Uterus (tissue), 4 donors: ENCODE results near the gene HSPA1L. TPM values are rescaled to one million over a fixed set of nuclear protein-coding genes. Genes with fewer than 3 reads are reported as not detected.
A peak's percentile ranks its signal among the peaks of the same experiment; 100 is the strongest.
"Not testable (repeated sequence)": the region's sequence is repeated elsewhere in the genome, so short reads cannot be mapped to it uniquely, and the experiment has no call there.

Experiments used
- DNase-seq, 2 donors: peaks; one replicate each; pipeline ENCODE4 v3.0.0-alpha.2; 2019 to 2020
- H3K27ac ChIP-seq, 2 donors: fragments of 200-600 bp; sonication (generic); 1 replicate in 1 of 2; 2 replicates in 1 of 2; pipeline ENCODE4 v1.5.1; 2016 to 2018
- H3K27me3 ChIP-seq, 2 donors: fragments of 200-600 bp; sonication (generic); one replicate each; pipeline ENCODE4 v1.5.1; 2018 to 2019; ENCODE audit warnings: control low read depth in 1 of 2
- H3K36me3 ChIP-seq, 2 donors: fragments of 200-600 bp; sonication (generic); one replicate each; pipeline ENCODE4 v1.5.1; 2019; ENCODE audit warnings: control low read depth in 1 of 2
- H3K4me1 ChIP-seq, 2 donors: fragments of 200-600 bp; sonication (generic); one replicate each; pipeline ENCODE4 v1.5.1; 2018 to 2019; ENCODE audit warnings: control low read depth in 1 of 2
- H3K4me3 ChIP-seq, 2 donors: fragments of 200-600 bp; sonication (generic); 1 replicate in 1 of 2; 2 replicates in 1 of 2; pipeline ENCODE4 v1.5.1; 2018 to 2019; ENCODE audit warnings: mild to moderate bottlenecking in 1 of 2
- H3K9me3 ChIP-seq, 2 donors: fragments of 200-600 bp; sonication (generic); one replicate each; pipeline ENCODE4 v1.5.1; 2019; ENCODE audit warnings: control low read depth in 1 of 2
- POLR2A ChIP-seq, 2 donors: fragments of 450-650 bp; IDR thresholded peaks; one replicate each; pipeline ENCODE4 v1.6.1; 2016; ENCODE audit warnings: antibody characterized with exemption in 2 of 2, mild to moderate bottlenecking in 1 of 2, moderate library complexity in 1 of 2
- intact Hi-C: fragments of 100-400 bp; cut with DNase I; formaldehyde crosslinking; loops from one replicate; pipeline ENCODE4 v1.15.1; 2023; ENCODE audit warnings: low total_unique reads
- total RNA-seq, 4 donors: library from RNA; depleted of rRNA in 3 of 4; stranded (reverse); fragments of >200 nt in 3 of 4; gene quantifications; one replicate each; pipeline versions ENCODE4 v1.1.0 to v1.2.4, GENCODE V29; 2014 to 2023
- TF ChIP-seq, protein P1 (sequence below), 4 experiments: fragments of 200-600 bp in 2 of 4; fragments of 450-650 bp in 2 of 4; sonication (generic) in 2 of 4; IDR thresholded peaks; one replicate each; pipeline ENCODE4 v1.5.1; 2016 to 2019; ENCODE audit warnings: antibody characterized with exemption in 4 of 4, mild to moderate bottlenecking in 2 of 4, moderate library complexity in 1 of 4
- donor health status: DM: yes; HTN: yes; CAD: no.

Gene HSPA1L
- total RNA-seq, 4 donors from 2014 or later: 0.59 to 4.6 (median 2.3) TPM

DNA sequence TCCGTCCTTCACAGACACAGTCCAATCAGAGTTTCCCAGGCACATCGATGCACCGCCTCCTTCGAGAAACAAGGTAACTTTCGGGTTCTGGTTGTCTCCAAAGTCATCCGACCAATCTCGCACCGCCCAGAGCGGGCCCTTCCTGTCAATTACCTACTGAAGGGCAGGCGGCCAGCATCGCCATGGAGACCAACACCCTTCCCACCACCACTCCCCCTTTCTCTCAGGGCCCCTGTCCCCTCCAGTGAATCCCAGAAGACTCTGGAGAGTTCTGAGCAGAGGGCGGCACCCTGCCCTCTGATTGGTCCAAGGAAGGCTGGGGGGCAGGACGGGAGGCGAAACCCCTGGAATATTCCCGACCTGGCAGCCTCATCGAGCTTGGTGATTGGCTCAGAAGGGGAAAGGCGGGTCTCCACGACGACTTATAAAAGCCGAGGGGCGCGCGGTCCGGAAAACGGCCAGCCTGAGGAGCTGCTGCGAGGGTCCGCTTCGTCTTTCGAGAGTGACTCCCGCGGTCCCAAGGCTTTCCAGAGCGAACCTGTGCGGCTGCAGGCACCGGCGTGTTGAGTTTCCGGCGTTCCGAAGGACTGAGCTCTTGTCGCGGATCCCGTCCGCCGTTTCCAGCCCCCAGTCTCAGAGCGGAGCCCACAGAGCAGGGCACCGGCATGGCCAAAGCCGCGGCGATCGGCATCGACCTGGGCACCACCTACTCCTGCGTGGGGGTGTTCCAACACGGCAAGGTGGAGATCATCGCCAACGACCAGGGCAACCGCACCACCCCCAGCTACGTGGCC is 12.4 kb upstream of the HSPA1L start, which contains the start of gene HSPA1B:
Gene HSPA1B (plus strand): TSS at position 453 of the 794 bp plus-strand sequence. CDS start 213 bp downstream, at position 666.
- no peaks in the 10 kb centered on the region for H3K27me3 ChIP-seq
- no peaks in the 10 kb centered on the region for H3K9me3 ChIP-seq
- peaks cover 5 to 13% of the 10 kb centered on the region in 2 donors for H3K4me1 ChIP-seq
- H3K27ac ChIP-seq: peak within 1 kb of the TSS; percentile 96 to 99
- H3K4me3 ChIP-seq: peak within 1 kb of the TSS; percentile 86 to 89
- TF ChIP-seq POLR2A (IDR thresholded peaks at IDR 0.05): peak; percentile 100
- TF ChIP-seq, protein P1, sequence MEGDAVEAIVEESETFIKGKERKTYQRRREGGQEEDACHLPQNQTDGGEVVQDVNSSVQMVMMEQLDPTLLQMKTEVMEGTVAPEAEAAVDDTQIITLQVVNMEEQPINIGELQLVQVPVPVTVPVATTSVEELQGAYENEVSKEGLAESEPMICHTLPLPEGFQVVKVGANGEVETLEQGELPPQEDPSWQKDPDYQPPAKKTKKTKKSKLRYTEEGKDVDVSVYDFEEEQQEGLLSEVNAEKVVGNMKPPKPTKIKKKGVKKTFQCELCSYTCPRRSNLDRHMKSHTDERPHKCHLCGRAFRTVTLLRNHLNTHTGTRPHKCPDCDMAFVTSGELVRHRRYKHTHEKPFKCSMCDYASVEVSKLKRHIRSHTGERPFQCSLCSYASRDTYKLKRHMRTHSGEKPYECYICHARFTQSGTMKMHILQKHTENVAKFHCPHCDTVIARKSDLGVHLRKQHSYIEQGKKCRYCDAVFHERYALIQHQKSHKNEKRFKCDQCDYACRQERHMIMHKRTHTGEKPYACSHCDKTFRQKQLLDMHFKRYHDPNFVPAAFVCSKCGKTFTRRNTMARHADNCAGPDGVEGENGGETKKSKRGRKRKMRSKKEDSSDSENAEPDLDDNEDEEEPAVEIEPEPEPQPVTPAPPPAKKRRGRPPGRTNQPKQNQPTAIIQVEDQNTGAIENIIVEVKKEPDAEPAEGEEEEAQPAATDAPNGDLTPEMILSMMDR (IDR thresholded peaks at IDR 0.05): peak in 2 of 4 experiments; percentile 35 to 44
- H3K36me3 ChIP-seq: no peaks in the 10 kb centered on the region
- DNase-seq: peak; percentile 100
- intact Hi-C loops: no loop called here

- Histone ChIP-seq H3K36me3 (no peaks in the 10 kb centered on the region), H3K27ac (peak overlapping the region; percentile 96 to 99), H3K27me3 (no peaks in the 10 kb centered on the region), H3K4me3 (peak overlapping the region; percentile 25 to 39), H3K4me1 (peaks cover 5 to 13% of the 10 kb centered on the region in 2 donors), H3K9me3 (no peaks in the 10 kb centered on the region)
- intact Hi-C loops: no loop called here
- TF ChIP-seq POLR2A (IDR thresholded peaks at IDR 0.05): peak; percentile 37 to 88
- TF ChIP-seq, protein P1 (IDR thresholded peaks at IDR 0.05): no peak
- peak; percentile 90 to 95 for DNase-seq
Measured at GRCh38 chr6:31826793-31827285, 11.8 kb upstream of the HSPA1L start.

DNA sequence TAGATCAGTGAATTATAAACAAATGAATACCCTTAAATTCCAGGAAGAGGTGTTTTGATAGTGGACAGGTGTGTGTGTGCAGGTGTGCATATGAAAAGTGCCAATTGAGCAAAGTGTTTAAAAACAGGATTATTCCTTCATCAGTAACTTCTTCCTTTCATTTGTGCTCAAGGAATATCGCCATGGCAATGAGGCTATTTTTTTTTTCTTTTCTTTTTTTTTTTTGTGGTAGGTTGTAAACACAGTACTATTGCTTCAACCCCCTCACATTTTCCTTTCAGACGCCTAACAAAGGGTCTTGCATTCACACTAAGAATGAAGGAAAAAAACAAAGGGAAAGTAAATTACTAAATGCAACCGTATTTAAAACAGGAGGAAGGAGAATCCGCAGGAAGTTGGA is 10.5 kb upstream of the HSPA1L start:
- TF ChIP-seq POLR2A (IDR thresholded peaks at IDR 0.05): no peak
- TF ChIP-seq, protein P1 (IDR thresholded peaks at IDR 0.05): no peak
- H3K27ac ChIP-seq: peak overlapping the region; percentile 96 to 99
- intact Hi-C loops: no loop called here
- no peaks in the 10 kb centered on the region for H3K36me3 ChIP-seq
- H3K4me1 ChIP-seq: peaks cover 5 to 6% of the 10 kb centered on the region in 2 donors
- H3K4me3 ChIP-seq: no peak overlapping the region
- DNase-seq: no peak
- no peaks in the 10 kb centered on the region for H3K9me3 ChIP-seq
- no peaks in the 10 kb centered on the region for H3K27me3 ChIP-seq

DNA sequence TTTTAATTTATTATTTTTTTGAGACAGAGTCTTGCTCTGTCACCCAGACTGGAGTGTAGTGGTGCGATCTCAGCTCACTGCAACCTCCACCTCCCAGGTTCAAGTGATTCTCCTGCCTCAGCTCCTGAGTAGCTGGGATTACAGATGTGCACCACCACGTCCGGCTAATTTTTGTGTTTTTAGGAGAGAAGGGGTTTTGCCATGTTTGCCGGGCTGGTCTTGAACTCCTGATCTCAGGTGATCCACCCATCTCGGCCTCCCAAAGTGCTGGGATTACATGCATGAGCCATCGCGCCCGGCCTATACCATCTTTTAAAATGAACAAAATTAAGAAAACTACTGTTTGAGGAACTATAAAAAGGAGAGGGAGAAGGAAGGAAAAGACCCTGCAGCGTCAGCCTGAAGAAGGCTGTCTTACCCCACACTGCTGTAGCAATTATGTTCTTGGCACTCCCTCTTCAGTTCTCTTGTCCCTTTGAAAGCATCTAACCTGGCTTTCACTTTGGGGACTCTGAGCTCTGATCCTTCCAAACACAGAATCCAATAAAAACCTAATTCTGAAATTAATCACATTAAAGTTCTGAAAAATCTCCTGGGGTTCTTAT is 8.6 kb upstream of the HSPA1L start:
- H3K27me3 ChIP-seq, intact Hi-C loops, H3K36me3 ChIP-seq, H3K4me3 ChIP-seq, H3K9me3 ChIP-seq, DNase-seq: not testable (repeated sequence)
- Histone ChIP-seq H3K27ac (peak overlapping the region; percentile 96 to 99), H3K4me1 (peaks cover 5 to 12% of the 10 kb centered on the region in 2 donors)

DNA sequence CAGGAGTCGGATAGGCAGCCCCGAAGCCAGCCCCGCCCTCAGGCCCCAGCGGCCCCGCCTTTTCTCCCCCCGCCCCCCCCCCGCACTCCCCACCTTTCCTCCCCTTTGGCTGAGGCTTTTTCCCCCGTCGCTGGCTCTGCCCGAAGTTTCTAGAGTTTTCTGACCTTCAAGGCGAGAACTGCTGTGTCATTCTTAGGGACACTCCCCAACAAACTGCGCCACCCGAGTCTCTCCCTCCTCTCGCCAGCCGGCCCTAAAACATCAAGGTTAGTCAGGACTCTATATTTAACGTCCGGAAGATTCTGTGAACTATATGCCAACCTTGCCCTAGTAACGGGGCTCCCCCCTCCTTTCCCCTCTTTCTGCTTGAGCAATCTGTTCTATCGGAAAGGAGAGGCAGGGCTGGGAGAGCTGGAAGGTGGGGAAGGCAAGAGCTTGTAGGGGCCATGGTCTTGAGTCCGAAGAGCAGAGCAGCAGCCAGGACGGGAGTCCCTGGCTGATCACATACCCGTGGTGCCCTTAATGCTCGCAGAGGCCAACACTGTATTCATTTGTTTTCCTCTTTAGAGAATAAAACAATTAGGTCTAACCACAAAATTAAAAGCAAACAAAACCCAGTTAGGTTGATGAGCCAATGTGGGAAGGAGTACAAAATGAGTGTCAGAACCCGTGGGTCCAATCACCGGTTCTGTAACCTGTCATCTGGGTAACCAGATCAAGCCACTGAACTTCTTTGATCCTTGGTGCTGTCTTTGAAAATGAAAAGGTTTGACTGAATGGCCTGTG is 7.1 kb upstream of the HSPA1L start:
- Histone ChIP-seq H3K9me3 (no peaks in the 10 kb centered on the region), H3K27me3 (no peaks in the 10 kb centered on the region), H3K36me3 (no peaks in the 10 kb centered on the region), H3K4me1 (peaks cover 5 to 12% of the 10 kb centered on the region in 2 donors), H3K4me3 (peak overlapping the region; percentile 50 to 57), H3K27ac (peak overlapping the region; percentile 96 to 99)
- intact Hi-C loops: no loop called here
- TF ChIP-seq, protein P1 (IDR thresholded peaks at IDR 0.05): peak in 1 of 4 experiments; percentile 7
- TF ChIP-seq POLR2A (IDR thresholded peaks at IDR 0.05): peak; percentile 71 to 90
- peak; percentile 86 to 94 for DNase-seq
